ENCODE results near the gene TRAFD1. TPM values are rescaled to one million over a fixed set of nuclear protein-coding genes. Genes with fewer than 3 reads are reported as not detected.

TRAFD1 gene, protein sequence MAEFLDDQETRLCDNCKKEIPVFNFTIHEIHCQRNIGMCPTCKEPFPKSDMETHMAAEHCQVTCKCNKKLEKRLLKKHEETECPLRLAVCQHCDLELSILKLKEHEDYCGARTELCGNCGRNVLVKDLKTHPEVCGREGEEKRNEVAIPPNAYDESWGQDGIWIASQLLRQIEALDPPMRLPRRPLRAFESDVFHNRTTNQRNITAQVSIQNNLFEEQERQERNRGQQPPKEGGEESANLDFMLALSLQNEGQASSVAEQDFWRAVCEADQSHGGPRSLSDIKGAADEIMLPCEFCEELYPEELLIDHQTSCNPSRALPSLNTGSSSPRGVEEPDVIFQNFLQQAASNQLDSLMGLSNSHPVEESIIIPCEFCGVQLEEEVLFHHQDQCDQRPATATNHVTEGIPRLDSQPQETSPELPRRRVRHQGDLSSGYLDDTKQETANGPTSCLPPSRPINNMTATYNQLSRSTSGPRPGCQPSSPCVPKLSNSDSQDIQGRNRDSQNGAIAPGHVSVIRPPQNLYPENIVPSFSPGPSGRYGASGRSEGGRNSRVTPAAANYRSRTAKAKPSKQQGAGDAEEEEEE
- 28.8 and 31.1 TPM in 2 replicates for total RNA-seq

DNA sequence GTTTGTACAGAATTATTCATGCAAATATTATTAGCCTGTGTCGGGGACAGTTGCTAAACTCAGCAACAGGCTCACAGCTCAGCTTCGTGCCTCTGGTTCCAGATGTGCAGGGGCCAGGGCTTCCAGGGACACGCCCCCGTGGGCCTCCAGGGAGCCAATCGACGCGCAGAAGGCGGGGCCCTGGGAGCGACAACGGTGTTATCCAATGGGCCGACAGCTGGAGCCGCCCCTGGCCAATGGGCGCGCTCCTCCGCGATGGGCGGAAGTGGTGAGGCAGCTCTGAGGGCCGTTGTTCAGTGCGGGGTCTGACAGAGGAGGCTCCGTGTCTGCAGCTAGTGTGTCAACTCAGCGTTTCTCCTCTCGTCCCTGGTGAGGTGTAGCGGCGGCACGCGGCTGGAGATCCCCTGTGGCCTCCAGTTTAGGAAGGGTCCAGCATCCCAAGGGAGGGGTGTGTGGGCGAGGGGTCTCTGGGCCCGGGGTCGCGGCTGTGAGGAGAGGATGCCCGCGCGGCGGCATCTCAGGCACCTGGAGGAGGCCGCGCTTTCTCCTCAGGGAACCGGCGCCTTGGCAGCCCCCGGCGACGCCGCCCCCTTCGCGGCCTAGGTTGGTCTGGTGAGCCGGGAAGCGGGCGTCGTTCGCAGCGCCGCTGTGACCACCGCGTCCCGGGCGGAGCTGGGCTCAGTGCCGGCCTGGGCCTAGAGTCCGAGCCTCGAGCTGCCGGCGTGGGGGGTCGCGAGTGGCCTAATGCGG, at the start of gene TRAFD1:
Gene TRAFD1 (plus strand): TSS at position 311 of the 750 bp plus-strand sequence. CDS start 4,963 bp downstream, outside the sequence.

DNA sequence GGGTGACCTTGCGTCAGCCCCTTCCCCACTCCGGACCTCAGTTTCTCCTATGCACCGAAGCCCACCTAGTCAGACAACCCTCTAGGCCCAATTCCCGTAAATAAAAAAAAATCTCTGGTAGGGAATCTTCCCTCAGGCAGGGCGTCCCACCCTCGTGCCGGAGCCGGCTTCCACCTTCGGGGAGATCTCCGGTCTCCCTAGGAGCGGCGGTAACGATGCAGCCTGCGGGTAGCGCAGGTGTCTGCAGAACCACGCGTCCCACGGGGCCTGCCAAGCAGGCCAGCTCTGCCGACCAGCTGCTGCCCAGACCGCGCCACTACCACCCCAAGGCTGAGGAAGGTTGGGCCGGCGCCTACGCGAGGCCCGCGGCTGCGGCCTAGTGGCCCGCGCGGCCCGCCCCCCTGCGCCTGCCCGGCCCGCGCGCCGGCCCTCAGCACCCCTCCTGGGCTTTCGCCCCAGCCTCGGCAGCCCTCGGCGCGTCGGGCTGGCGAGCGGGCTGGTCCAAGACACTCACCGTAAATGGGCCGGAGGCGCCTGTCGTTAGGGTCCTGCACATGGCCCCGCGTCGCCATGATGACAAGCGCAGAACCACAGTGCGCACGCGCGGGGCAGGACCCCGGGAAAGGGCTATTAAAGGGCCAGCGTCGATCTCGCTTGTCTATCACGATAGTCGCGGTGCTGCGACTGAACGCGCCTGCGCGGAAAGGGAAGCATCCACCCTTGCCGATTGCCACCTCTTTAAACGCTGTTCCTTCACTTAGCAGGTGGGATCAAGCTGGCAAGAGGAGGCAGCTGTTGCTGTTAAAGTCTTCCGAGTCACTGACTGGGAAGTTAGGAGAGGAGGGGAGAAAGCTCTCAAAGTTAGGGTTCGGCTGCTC, 16.9 kb upstream of the TRAFD1 start, which contains the start of gene NAA25:
Gene NAA25 (minus strand): TSS at position 582 of the 878 bp plus-strand sequence. CDS start 10 bp downstream, at position 572.

Other genes with a start within 250 kb of the TRAFD1 start
- gene TMEM116, start 112.4 kb upstream of the TRAFD1 start, total RNA-seq = 9.4 and 14.9 TPM in 2 replicates
- gene ERP29, start 112.1 kb upstream of the TRAFD1 start, total RNA-seq = 76.6 and 88.9 TPM in 2 replicates
- 19.3 and 30.1 TPM in 2 replicates for gene NAA25, start 16.8 kb upstream of the TRAFD1 start, total RNA-seq